HepG2 (cell line): ENCODE results near the gene GDF9. TPM values are rescaled to one million over a fixed set of nuclear protein-coding genes. Genes with fewer than 3 reads are reported as not detected.
A peak's percentile ranks its signal among the peaks of the same experiment; 100 is the strongest.

ENCODE experiments used
- AHDC1 ChIP-seq: sonication (generic); formaldehyde crosslinking; IDR thresholded peaks from 2 replicates; pipeline ENCODE4 v1.5.1; 2020; ENCODE audit warnings: mild to moderate bottlenecking, missing genetic modification reagents, borderline replicate concordance
- CERS6 ChIP-seq: sonication (generic); formaldehyde crosslinking; IDR thresholded peaks from 2 replicates; pipeline ENCODE4 v1.5.0; 2020; ENCODE audit warnings: missing genetic modification reagents
- HOXD1 ChIP-seq: sonication (generic); formaldehyde crosslinking; IDR thresholded peaks from 2 replicates; pipeline ENCODE4 v1.5.0; 2020; ENCODE audit warnings: missing genetic modification reagents
- MIER3 ChIP-seq: IDR thresholded peaks from 2 replicates; pipeline ENCODE4 v1.6.1; 2016; ENCODE audit warnings: missing compliant biosample characterization, borderline replicate concordance
- NFATC3 ChIP-seq: sonication (generic); formaldehyde crosslinking; IDR thresholded peaks from 2 replicates; pipeline ENCODE4 v1.5.1; 2020; ENCODE audit warnings: mild to moderate bottlenecking, missing genetic modification reagents
- RNF2 ChIP-seq: fragments of 450-650 bp; conservative IDR thresholded peaks from 2 replicates; pipeline ENCODE4 v1.6.1; 2016; ENCODE audit warnings: low read depth
- RXRA ChIP-seq: sonication (generic); formaldehyde crosslinking; IDR thresholded peaks from 2 replicates; pipeline ENCODE4 v1.5.1; 2020; ENCODE audit warnings: missing genetic modification reagents
- SNAPC2 ChIP-seq: sonication (generic); formaldehyde crosslinking; IDR thresholded peaks from 2 replicates; pipeline ENCODE4 v1.8.1; 2022; ENCODE audit warnings: mild to moderate bottlenecking, missing genetic modification reagents
- THAP11 ChIP-seq: IDR thresholded peaks from 2 replicates; pipeline ENCODE4 v1.6.1; 2016; ENCODE audit warnings: missing biosample characterization, missing genetic modification reagents
- ZBTB21 ChIP-seq: sonication (generic); formaldehyde crosslinking; IDR thresholded peaks from 2 replicates; pipeline ENCODE4 v1.4.0; 2020; ENCODE audit warnings: missing genetic modification reagents
- ZFY ChIP-seq: sonication (generic); formaldehyde crosslinking; IDR thresholded peaks from 2 replicates; pipeline ENCODE4 v1.4.0; 2020; ENCODE audit warnings: missing genetic modification reagents
- ZNF292 ChIP-seq: sonication (generic); formaldehyde crosslinking; IDR thresholded peaks from 2 replicates; pipeline ENCODE4 v1.8.1; 2022; ENCODE audit warnings: mild to moderate bottlenecking, low read depth, missing genetic modification reagents, borderline replicate concordance
- ZNF431 ChIP-seq: sonication (generic); formaldehyde crosslinking; IDR thresholded peaks from 2 replicates; pipeline ENCODE4 v1.9.0; 2022; ENCODE audit warnings: missing genetic modification reagents, low read depth, mild to moderate bottlenecking, borderline replicate concordance
- ZNF652 ChIP-seq: IDR thresholded peaks from 2 replicates; pipeline ENCODE4 v1.6.1; 2016; ENCODE audit warnings: low read depth, borderline replicate concordance
- polyA plus RNA-seq, 8 experiments: library from polyadenylated mRNA; depleted of rRNA in 3 of 8; stranded (reverse) in 7 of 8; unstranded in 1 of 8; fragments of >200 nt; fragmentation: Illumina TruSeq in 4 of 8; extraction: Trizol in 4 of 8; gene quantifications; 2 replicates each; pipeline versions ENCODE4 v1.2.1 to v1.2.3, GENCODE V29; 2011 to 2016; ENCODE audit warnings: low read depth in 4 of 8, missing spikeins in 1 of 8, mixed read lengths in 1 of 8; ENCODE audit not compliant: insufficient read depth in 1 of 8
- total RNA-seq, 5 experiments: library from RNA; depleted of rRNA; stranded (reverse); fragments of >200 nt; fragmentation: Illumina TruSeq; extraction: Trizol; gene quantifications; 2 replicates each; pipeline ENCODE4 v1.2.3, GENCODE V29; 2016; ENCODE audit warnings: low read depth in 1 of 5
- TF ChIP-seq, protein P1 (sequence below): IDR thresholded peaks from 2 replicates; pipeline ENCODE4 v1.6.1; 2016; ENCODE audit warnings: missing compliant biosample characterization, missing genetic modification reagents, borderline replicate concordance
- TF ChIP-seq, protein P2 (sequence below): fragments of 450-650 bp; IDR thresholded peaks from 2 replicates; pipeline ENCODE4 v1.6.1; 2017; ENCODE audit warnings: mild to moderate bottlenecking
- TF ChIP-seq, protein P3 (sequence below): IDR thresholded peaks from 2 replicates; pipeline ENCODE4 v1.6.1; 2012; ENCODE audit warnings: low read depth, low read length, improper control_type of control experiment

Gene GDF9
- total and polyA plus RNA-seq, 2 of the 13 experiments (the other 11 are each of a cell fraction or from before 2014, with no cell fraction given), result 0.33 to 0.38 TPM

GRCh38 chr5:132830436-132831094 is 35.7 kb downstream of the GDF9 start, which contains the start of gene SHROOM1 (continued):
- TF ChIP-seq HOXD1 (CRISPR knock-in tag), result no peak; the same call in 1 of the 2 replicates
- TF ChIP-seq ZNF652, result no peak
- TF ChIP-seq, protein P1, sequence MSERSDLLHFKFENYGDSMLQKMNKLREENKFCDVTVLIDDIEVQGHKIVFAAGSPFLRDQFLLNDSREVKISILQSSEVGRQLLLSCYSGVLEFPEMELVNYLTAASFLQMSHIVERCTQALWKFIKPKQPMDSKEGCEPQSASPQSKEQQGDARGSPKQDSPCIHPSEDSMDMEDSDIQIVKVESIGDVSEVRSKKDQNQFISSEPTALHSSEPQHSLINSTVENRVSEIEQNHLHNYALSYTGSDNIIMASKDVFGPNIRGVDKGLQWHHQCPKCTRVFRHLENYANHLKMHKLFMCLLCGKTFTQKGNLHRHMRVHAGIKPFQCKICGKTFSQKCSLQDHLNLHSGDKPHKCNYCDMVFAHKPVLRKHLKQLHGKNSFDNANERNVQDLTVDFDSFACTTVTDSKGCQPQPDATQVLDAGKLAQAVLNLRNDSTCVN, result no peak
- TF ChIP-seq ZBTB21 (CRISPR knock-in tag), result 0 out of 2 replicates have a peak, but pooled peaks have one; percentile 48
- no peak; the same call in 1 of the 2 replicates for TF ChIP-seq ZNF431
- TF ChIP-seq, protein P2, sequence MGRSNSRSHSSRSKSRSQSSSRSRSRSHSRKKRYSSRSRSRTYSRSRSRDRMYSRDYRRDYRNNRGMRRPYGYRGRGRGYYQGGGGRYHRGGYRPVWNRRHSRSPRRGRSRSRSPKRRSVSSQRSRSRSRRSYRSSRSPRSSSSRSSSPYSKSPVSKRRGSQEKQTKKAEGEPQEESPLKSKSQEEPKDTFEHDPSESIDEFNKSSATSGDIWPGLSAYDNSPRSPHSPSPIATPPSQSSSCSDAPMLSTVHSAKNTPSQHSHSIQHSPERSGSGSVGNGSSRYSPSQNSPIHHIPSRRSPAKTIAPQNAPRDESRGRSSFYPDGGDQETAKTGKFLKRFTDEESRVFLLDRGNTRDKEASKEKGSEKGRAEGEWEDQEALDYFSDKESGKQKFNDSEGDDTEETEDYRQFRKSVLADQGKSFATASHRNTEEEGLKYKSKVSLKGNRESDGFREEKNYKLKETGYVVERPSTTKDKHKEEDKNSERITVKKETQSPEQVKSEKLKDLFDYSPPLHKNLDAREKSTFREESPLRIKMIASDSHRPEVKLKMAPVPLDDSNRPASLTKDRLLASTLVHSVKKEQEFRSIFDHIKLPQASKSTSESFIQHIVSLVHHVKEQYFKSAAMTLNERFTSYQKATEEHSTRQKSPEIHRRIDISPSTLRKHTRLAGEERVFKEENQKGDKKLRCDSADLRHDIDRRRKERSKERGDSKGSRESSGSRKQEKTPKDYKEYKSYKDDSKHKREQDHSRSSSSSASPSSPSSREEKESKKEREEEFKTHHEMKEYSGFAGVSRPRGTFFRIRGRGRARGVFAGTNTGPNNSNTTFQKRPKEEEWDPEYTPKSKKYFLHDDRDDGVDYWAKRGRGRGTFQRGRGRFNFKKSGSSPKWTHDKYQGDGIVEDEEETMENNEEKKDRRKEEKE, result no peak
- 0 out of 2 replicates have a peak, but pooled peaks have one; percentile 30 for TF ChIP-seq RXRA
- no peak for TF ChIP-seq AHDC1 (CRISPR knock-in tag)
- no peak; the same call in 1 of the 2 replicates for TF ChIP-seq RNF2
- no peak for TF ChIP-seq SNAPC2 (CRISPR knock-in tag)
- TF ChIP-seq, protein P3, sequence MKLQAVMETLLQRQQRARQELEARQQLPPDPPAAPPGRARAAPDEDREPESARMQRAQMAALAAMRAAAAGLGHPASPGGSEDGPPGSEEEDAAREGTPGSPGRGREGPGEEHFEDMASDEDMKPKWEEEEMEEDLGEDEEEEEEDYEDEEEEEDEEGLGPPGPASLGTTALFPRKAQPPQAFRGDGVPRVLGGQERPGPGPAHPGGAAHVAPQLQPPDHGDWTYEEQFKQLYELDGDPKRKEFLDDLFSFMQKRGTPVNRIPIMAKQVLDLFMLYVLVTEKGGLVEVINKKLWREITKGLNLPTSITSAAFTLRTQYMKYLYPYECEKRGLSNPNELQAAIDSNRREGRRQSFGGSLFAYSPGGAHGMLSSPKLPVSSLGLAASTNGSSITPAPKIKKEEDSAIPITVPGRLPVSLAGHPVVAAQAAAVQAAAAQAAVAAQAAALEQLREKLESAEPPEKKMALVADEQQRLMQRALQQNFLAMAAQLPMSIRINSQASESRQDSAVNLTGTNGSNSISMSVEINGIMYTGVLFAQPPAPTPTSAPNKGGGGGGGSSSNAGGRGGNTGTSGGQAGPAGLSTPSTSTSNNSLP, result no peak
- TF ChIP-seq ZNF292 (CRISPR knock-in tag), result no peak
- no peak for TF ChIP-seq NFATC3 (CRISPR knock-in tag)
- no peak for TF ChIP-seq MIER3 (CRISPR knock-in tag)
- peak; percentile 92 for TF ChIP-seq ZFY (CRISPR knock-in tag)
- 0 out of 2 replicates have a peak, but pooled peaks have one; percentile 39 for TF ChIP-seq THAP11 (CRISPR knock-in tag)
- no peak for TF ChIP-seq CERS6 (CRISPR knock-in tag)
